Esophagus squamous epithelium (tissue), 4 donors: ENCODE data around the gene BIRC7.

Experiments
- POLR2A ChIP-seq, 4 donors: fragments of 450-650 bp; IDR thresholded peaks; one replicate each; pipeline ENCODE4 v1.6.1; 2017; ENCODE audit warnings: antibody characterized with exemption in 4 of 4, mild to moderate bottlenecking in 4 of 4, moderate library complexity in 3 of 4
- TF ChIP-seq, protein P1 (sequence below), 6 experiments: fragments of 450-650 bp in 4 of 6; fragments of 200-600 bp in 2 of 6; sonication (generic) in 2 of 6; IDR thresholded peaks; one replicate each; pipeline ENCODE4 v1.5.1; 2016 to 2019; ENCODE audit warnings: antibody characterized with exemption in 6 of 6, mild to moderate bottlenecking in 4 of 6, moderate library complexity in 4 of 6

DNA sequence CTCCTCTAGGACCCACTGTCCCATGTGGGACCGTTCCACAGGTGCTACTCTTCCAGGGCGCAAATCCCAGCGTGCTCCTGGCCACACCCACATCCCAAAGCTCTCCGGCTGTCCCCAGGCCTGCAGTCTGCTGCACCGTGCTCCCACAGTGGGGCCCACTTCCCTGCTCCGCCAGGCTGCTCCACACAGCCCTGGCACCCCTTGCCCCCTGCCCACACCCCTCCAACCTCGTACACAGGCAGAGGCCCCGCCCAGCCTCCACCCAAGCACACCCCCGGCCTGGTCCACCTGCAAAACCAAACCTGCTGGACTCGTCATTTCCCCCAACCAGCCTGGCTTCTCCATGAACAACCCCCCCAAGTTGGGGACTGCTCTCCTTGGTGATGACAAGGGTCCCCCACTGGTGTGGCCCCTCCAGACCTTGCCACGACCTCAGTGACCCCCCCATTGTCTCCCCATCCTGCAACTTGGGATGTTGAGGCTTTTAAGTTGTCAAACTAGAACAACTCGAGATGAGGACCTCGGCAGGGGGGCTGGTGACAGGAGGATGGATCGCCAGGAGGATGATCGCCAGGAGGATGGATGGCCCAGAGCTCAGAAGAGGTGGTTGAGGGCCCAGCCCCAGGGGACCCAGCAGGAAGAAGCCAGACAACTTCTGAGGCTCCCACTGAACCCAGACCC is 46.9 kb upstream of the BIRC7 start:
- TF ChIP-seq, protein P1, sequence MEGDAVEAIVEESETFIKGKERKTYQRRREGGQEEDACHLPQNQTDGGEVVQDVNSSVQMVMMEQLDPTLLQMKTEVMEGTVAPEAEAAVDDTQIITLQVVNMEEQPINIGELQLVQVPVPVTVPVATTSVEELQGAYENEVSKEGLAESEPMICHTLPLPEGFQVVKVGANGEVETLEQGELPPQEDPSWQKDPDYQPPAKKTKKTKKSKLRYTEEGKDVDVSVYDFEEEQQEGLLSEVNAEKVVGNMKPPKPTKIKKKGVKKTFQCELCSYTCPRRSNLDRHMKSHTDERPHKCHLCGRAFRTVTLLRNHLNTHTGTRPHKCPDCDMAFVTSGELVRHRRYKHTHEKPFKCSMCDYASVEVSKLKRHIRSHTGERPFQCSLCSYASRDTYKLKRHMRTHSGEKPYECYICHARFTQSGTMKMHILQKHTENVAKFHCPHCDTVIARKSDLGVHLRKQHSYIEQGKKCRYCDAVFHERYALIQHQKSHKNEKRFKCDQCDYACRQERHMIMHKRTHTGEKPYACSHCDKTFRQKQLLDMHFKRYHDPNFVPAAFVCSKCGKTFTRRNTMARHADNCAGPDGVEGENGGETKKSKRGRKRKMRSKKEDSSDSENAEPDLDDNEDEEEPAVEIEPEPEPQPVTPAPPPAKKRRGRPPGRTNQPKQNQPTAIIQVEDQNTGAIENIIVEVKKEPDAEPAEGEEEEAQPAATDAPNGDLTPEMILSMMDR (IDR thresholded peaks at IDR 0.05), result no peak
- TF ChIP-seq POLR2A (IDR thresholded peaks at IDR 0.05), result no peak
